IMR-90 (cell line): ENCODE data around the gene KRT7. TPM values are rescaled to one million over a fixed set of nuclear protein-coding genes. Genes with fewer than 3 reads are reported as not detected.

Experiments used
- ATAC-seq: fragments of 200-7000 bp; cut with Tn5 transposase; 2 replicates; pipeline ENCODE4 v1.9.1; 2020; ENCODE audit warnings: low read depth, mild to moderate bottlenecking, moderate library complexity
- BruUV-seq: library from RNA; stranded (reverse); fragments of 400-500 nt; replicated peaks from 2 replicates; lab custom pipeline; 2021; lab: Mats Ljungman, UMichigan
- CTCF ChIA-PET: fragments of 300-600 bp; formaldehyde crosslinking; extraction: SDS; loops from one replicate; lab custom pipeline; 2021; ENCODE audit warnings: antibody characterized with exemption; lab: Yijun Ruan, JAX
- POLR2A ChIA-PET: fragments of 300-600 bp; sonication (Branson Sonifier 250); formaldehyde crosslinking; loops from one replicate; lab custom pipeline; 2022; ENCODE audit warnings: antibody characterized with exemption; ENCODE audit not compliant: unreplicated experiment; lab: Charles Lee
- DNase-seq: peaks from one replicate; pipeline ENCODE4 v3.0.0; 2013
- H2AFZ ChIP-seq: replicated peaks from 2 replicates; pipeline ENCODE3; 2013; ENCODE audit warnings: low read length, mild to moderate bottlenecking; ENCODE audit not compliant: poor library complexity
- H2AK5ac ChIP-seq: 2 replicates; pipeline ENCODE4 v1.6.1; 2013; ENCODE audit warnings: low read depth, low read length, inconsistent platforms
- H2AK9ac ChIP-seq: replicated peaks from 2 replicates; pipeline ENCODE3; 2013; ENCODE audit warnings: mild to moderate bottlenecking, low read depth, low read length, moderate library complexity; ENCODE audit not compliant: poor library complexity
- H2BK120ac ChIP-seq: 2 replicates; pipeline ENCODE4 v1.6.1; 2013; ENCODE audit warnings: low read depth, low read length, inconsistent platforms
- H2BK15ac ChIP-seq: 3 replicates; pipeline ENCODE4 v1.6.1; 2013; ENCODE audit warnings: low read depth, low read length, inconsistent platforms
- H2BK20ac ChIP-seq: 2 replicates; pipeline ENCODE4 v1.6.1; 2013; ENCODE audit warnings: low read depth, mild to moderate bottlenecking, inconsistent platforms, low read length, moderate library complexity
- H2BK5ac ChIP-seq: 2 replicates; pipeline ENCODE4 v1.6.1; 2013; ENCODE audit warnings: mild to moderate bottlenecking, low read depth, low read length, inconsistent platforms; ENCODE audit not compliant: poor library complexity, severe bottlenecking
- H3K14ac ChIP-seq: replicated peaks from 2 replicates; pipeline ENCODE4 v1.6.1; 2013; ENCODE audit warnings: low read depth, low read length, inconsistent platforms
- H3K18ac ChIP-seq: 2 replicates; pipeline ENCODE4 v1.6.1; 2013; ENCODE audit warnings: low read depth, low read length, control low read depth
- H3K23ac ChIP-seq: 2 replicates; pipeline ENCODE4 v1.6.1; 2013; ENCODE audit warnings: low read depth, low read length, inconsistent platforms
- H3K27ac ChIP-seq: 2 replicates; pipeline ENCODE4 v1.5.1; 2013; ENCODE audit warnings: mild to moderate bottlenecking, control low read depth, low read length; ENCODE audit not compliant: insufficient read depth
- H3K27me3 ChIP-seq: 2 replicates; pipeline ENCODE4 v1.6.1; 2013; ENCODE audit warnings: low read length; ENCODE audit not compliant: control insufficient read depth, insufficient read depth
- H3K36me3 ChIP-seq: 2 replicates; pipeline ENCODE4 v1.6.1; 2013; ENCODE audit warnings: low read length, mixed read lengths; ENCODE audit not compliant: control insufficient read depth, insufficient read depth
- H3K4ac ChIP-seq: 2 replicates; pipeline ENCODE4 v1.6.1; 2013; ENCODE audit warnings: low read depth, low read length, inconsistent platforms
- H3K4me1 ChIP-seq: 2 replicates; pipeline ENCODE4 v1.6.1; 2013; ENCODE audit warnings: low read length, mixed read lengths; ENCODE audit not compliant: control insufficient read depth, insufficient read depth
- H3K4me2 ChIP-seq: 2 replicates; pipeline ENCODE4 v1.6.1; 2013; ENCODE audit warnings: low read depth, mild to moderate bottlenecking, control low read depth, low read length, moderate library complexity
- H3K4me3 ChIP-seq: 2 replicates; pipeline ENCODE4 v1.5.1; 2013; ENCODE audit warnings: low read depth, mild to moderate bottlenecking, control low read depth, low read length, moderate library complexity; ENCODE audit not compliant: insufficient read depth
- H3K56ac ChIP-seq: 2 replicates; pipeline ENCODE4 v1.6.1; 2013; ENCODE audit warnings: low read length, inconsistent platforms; ENCODE audit not compliant: insufficient read depth; ENCODE audit errors: extremely low read depth
- H3K79me1 ChIP-seq, 2 experiments: 2 replicates each; pipeline ENCODE4 v1.6.1; 2013; ENCODE audit warnings: low read length in 2 of 2, inconsistent platforms in 1 of 2, low read depth in 1 of 2
- H3K9ac ChIP-seq: 2 replicates; pipeline ENCODE4 v1.6.1; 2013; ENCODE audit warnings: low read depth, low read length, control low read depth
- H3K9me1 ChIP-seq: 2 replicates; pipeline ENCODE4 v1.6.1; 2013; ENCODE audit warnings: low read length, inconsistent platforms; ENCODE audit not compliant: insufficient read depth
- H3K9me3 ChIP-seq: 2 replicates; pipeline ENCODE4 v1.6.1; 2013; ENCODE audit warnings: low read length; ENCODE audit not compliant: control insufficient read depth, insufficient read depth
- H4K20me1 ChIP-seq: 2 replicates; pipeline ENCODE4 v1.6.1; 2013; ENCODE audit warnings: low read length, inconsistent platforms; ENCODE audit not compliant: insufficient read depth
- H4K5ac ChIP-seq: 2 replicates; pipeline ENCODE4 v1.6.1; 2013; ENCODE audit warnings: mild to moderate bottlenecking, low read depth, low read length, control low read depth
- H4K8ac ChIP-seq, 2 experiments: 2 replicates each; pipeline ENCODE4 v1.6.1; 2013; ENCODE audit warnings: low read depth in 2 of 2, low read length in 2 of 2, control low read depth in 1 of 2, inconsistent platforms in 1 of 2
- H4K91ac ChIP-seq: 2 replicates; pipeline ENCODE4 v1.6.1; 2013; ENCODE audit warnings: low read depth, low read length, inconsistent platforms; ENCODE audit not compliant: insufficient read depth
- POLR2A ChIP-seq: IDR thresholded peaks from 2 replicates; pipeline ENCODE4 v1.6.1; 2012; ENCODE audit warnings: mild to moderate bottlenecking, low read depth, low read length
- WGBS, 2 experiments: methylation state at CpG; one replicate each; pipeline versions ENCODE4 v1.1.5 to v1.1.7; 2013; ENCODE audit warnings: missing lambda C conversion rate in 2 of 2; ENCODE audit not compliant: insufficient read length in 1 of 2; ENCODE audit errors: extremely low coverage in 2 of 2; 5-methylcytosine and 5-hydroxymethylcytosine counted together
- dilution Hi-C: fragments of 300-500 bp; cut with HindIII; formaldehyde crosslinking; loops from one replicate; pipeline ENCODE4 v1.14.3; 2018; ENCODE audit warnings: low sequenced_read_pairs; ENCODE audit not compliant: unreplicated experiment
- in situ Hi-C: fragments of 300-500 bp; cut with MboI; formaldehyde crosslinking; loops from 3 replicates; pipeline ENCODE4 v1.14.3; 2019; ENCODE audit warnings: low sequenced_read_pairs, inconsistent platforms, mixed read lengths
- intact Hi-C: fragments of 100-400 bp; cut with micrococcal nuclease; formaldehyde crosslinking; loops from 2 replicates; pipeline ENCODE4 v1.10.0; 2022
- polyA plus RNA-seq, 3 experiments: library from polyadenylated mRNA; depleted of rRNA; stranded (reverse); fragments of >200 nt; gene quantifications; 2 replicates each; pipeline ENCODE4 v1.2.3, GENCODE V29; 2012; ENCODE audit warnings: low replicate concordance in 1 of 3
- total RNA-seq: library from RNA; depleted of rRNA; stranded (reverse); fragments of >200 nt; gene quantifications from 2 replicates; pipeline ENCODE4 v1.2.3, GENCODE V29; 2012

KRT7 gene
- total and polyA plus RNA-seq, 2 of the 4 experiments (the other 2 are of a cell fraction), result 0.54 to 1.7 TPM

DNA sequence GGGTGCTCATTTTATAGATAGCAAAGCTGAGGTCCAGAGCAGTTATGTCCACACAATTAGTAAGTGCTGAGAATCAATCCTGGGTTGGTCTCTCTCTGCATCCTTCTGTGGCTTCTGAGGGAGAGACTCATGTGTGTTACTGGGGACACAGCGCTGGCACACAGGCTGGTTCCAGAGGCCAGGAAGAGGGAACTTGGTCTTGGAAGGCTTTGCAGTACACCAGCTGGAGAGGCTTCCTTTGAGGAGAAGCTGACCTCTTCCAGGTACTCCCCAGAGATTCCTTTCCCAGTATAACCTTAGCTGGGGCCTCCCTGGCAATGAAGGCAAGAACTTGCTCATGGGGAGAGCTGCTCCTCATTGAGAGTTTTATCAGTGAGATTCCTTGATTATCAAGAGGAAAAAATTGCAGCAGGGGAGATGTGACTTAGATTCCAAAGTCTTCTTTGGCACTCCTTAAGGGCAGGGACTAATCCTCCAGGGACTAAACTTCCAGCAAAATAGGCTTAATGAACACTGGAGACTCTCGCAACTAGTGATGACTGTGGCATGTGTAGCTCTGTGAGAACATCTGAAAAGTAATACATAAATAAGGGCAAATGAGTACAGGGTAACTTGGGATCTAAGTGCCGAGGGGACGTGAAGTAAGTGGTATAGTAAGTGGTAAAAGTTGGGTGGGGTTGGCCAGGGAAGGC, 27.3 kb upstream of the KRT7 start:
- POLR2A ChIA-PET, result no interaction called here
- no peak for ATAC-seq
- H3K27me3 ChIP-seq, result no peaks in the 10 kb centered on the region
- H3K23ac ChIP-seq, result peak overlapping the region; percentile 24; the same call in 1 of the 2 replicates
- no peaks in the 10 kb centered on the region for H3K9me3 ChIP-seq
- H3K79me1 ChIP-seq, result peaks cover 0 to 4% of the 10 kb centered on the region in 2 experiments; a peak in 1 of 4 replicates
- no peak overlapping the region for H4K5ac ChIP-seq
- TF ChIP-seq POLR2A, result no peak
- H2AK9ac ChIP-seq, result no peak overlapping the region
- dilution Hi-C loops (no loop called here), intact Hi-C loops (no loop called here), in situ Hi-C loops (loop anchor here (5.0 kb wide), 1 partner anchor 38 kb away; no protein-coding TSS in a partner anchor)
- no peaks in the 10 kb centered on the region for H4K20me1 ChIP-seq
- H3K27ac ChIP-seq, result no peak overlapping the region
- H3K14ac ChIP-seq, result 0 out of 2 replicates have a peak overlapping the region, but pooled peaks have one; percentile 60
- WGBS, 2 experiments, result 86% methylated on average over 1 of the region's 4 CpGs; no CpG with 5 or more reads in 1 of the 2 experiments
- H4K8ac ChIP-seq, result peak overlapping the region in 1 of 2 experiments; percentile 16; a peak in 1 of 4 replicates
- CTCF ChIA-PET, result interaction anchor here (1.1 kb wide), 2 partner anchors 9 to 73 kb away, joined by 3 read pairs; no protein-coding TSS in a partner anchor
- H3K4me2 ChIP-seq, result no peak overlapping the region
- peak overlapping the region; percentile 37 for H4K91ac ChIP-seq
- H2BK20ac ChIP-seq, result peak overlapping the region; percentile 43
- no TSS peak for BruUV-seq
- H3K9ac ChIP-seq, result no peak overlapping the region
- H3K4me1 ChIP-seq, result peaks cover 35% of the 10 kb centered on the region
- H3K9me1 ChIP-seq, result peaks cover 28% of the 10 kb centered on the region
- no peak overlapping the region for H3K18ac ChIP-seq
- no peak for DNase-seq
- no peak overlapping the region for H3K56ac ChIP-seq
- H2BK15ac ChIP-seq, result peak overlapping the region; percentile 2; the same call in 1 of the 3 replicates
- peak overlapping the region; percentile 65 for H2BK120ac ChIP-seq
- no peaks in the 10 kb centered on the region for H3K36me3 ChIP-seq
- H2AFZ ChIP-seq, result no peak overlapping the region
- peak overlapping the region; percentile 76 for H2AK5ac ChIP-seq
- no peak overlapping the region for H2BK5ac ChIP-seq
- H3K4ac ChIP-seq, result peak overlapping the region; percentile 68
- H3K4me3 ChIP-seq, result no peak overlapping the region
